ENCODE measurements around the gene CPNE6.
"Not testable (repeated sequence)": the region's sequence is repeated elsewhere in the genome, so short reads cannot be mapped to it uniquely, and the experiment has no call there.

Gene CPNE6

DNA sequence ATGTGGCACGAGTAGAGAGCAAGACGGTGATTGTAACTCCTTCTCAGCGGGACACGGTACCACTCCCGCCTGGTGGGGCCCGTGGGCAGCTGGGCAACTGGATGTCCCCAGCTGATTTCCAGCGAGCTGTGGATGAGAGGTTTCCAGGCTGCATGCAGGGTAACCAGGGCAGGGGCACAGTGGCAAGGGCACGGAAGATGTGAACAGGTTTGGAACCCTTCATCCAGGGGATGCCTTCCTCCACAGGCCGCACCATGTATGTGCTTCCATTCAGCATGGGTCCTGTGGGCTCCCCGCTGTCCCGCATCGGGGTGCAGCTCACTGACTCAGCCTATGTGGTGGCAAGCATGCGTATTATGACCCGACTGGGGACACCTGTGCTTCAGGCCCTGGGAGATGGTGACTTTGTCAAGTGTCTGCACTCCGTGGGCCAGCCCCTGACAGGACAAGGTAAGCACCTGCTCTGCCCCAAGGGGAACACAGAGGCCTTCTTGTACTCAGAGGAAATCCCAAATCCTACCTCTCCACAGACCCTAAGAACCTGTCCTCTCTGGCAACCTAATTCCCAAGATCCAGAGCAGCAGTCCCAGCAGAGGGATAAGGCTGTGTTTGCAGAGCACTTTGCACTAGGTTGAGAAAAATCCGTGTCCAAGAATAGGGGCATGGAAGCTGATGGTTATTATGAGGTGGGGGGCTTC lies 27.0 kb downstream of the CPNE6 start:
- Mint-ChIP-seq H3K27me3 (no peaks in the 10 kb centered on the region), H3K27ac (no peak overlapping the region), H3K4me1 (peaks cover 25% of the 10 kb centered on the region), H3K9me3 (no peaks in the 10 kb centered on the region), H3K4me3 (no peak overlapping the region), H3K36me3 (peaks cover 22% of the 10 kb centered on the region)
- no peak for ATAC-seq

DNA sequence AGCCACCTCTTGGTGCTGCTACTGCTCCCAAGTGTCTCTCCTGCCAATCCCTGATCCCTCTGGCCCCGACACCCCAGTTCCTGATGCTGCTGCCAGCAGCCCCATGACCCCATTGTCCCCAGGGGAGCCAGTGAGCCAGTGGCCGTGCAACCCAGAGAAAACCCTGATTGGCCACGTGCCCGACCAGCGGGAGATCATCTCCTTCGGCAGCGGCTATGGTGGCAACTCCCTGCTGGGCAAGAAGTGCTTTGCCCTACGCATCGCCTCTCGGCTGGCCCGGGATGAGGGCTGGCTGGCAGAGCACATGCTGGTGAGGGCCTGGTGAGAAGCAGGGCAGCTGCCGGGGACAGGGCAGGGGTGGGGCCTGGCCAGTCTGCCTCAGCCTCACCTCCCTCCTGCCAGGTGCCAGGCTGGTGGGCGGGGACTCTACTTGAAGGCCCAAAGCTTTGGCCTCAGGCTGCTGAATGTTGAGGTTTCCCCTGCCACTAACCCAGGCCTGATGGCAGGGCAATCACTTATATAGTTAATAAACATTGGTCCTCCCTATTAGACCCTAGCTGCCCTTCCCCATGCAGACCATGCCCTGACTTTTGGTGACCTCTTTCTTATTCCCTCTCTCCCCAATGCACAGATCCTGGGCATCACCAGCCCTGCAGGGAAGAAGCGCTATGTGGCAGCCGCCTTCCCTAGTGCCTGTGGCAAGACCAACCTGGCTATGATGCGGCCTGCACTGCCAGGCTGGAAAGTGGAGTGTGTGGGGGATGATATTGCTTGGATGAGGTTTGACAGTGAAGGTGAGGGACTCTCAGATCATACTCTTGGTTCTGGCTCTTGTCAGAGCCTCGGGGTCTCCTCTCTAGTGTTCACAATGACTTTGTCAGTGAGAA lies 27.8 kb downstream of the CPNE6 start:
- no peaks in the 10 kb centered on the region for H3K9me3 Mint-ChIP-seq
- no peak for ATAC-seq
- no peaks in the 10 kb centered on the region for H3K27me3 Mint-ChIP-seq
- no peak overlapping the region for H3K27ac Mint-ChIP-seq
- H3K36me3 Mint-ChIP-seq, result peaks cover 30% of the 10 kb centered on the region
- H3K4me3 Mint-ChIP-seq, result no peak overlapping the region
- peaks cover 21% of the 10 kb centered on the region for H3K4me1 Mint-ChIP-seq

DNA sequence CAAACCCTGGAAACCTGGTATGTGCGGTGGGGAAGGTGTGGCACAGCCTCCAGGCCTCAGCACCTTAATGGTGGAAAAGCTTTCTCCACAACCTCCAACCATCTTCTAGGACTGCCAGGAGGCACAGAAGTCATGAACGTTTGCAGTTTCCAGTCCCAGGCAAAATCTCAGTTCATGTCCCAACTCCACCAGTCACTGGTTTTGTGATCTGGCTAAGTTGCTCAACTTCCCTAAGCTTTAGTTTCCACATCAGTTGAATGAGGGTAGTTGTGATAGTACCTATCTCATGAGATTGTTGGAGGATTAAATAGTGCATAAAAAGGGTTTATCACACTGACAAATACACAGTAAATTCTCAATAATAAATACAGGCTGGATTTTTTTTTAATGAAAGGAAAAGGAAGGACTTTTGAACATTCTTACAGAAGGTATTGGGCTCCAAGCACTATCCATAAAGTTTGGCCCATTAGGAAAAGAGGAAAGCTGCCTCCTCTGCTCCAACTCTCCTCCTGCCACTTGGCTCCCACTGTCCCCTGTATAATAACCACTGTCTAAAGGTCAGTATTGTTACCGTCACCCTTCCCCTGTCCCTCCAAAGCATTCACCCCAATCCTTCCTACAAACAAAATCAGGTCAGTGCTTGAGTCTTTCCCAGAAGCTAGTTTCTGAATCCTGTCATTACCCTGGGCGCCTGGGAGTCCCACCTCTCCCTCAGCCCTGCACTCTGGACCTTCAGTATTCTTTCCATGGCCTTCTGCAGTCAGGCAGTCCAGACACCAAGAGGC lies 29.0 kb downstream of the CPNE6 start:
- peaks cover 38% of the 10 kb centered on the region for H3K36me3 Mint-ChIP-seq
- H3K9me3 Mint-ChIP-seq, result no peaks in the 10 kb centered on the region
- H3K27me3 Mint-ChIP-seq, result no peaks in the 10 kb centered on the region
- H3K27ac Mint-ChIP-seq, result no peak overlapping the region
- H3K4me3 Mint-ChIP-seq, result no peak overlapping the region
- peaks cover 14% of the 10 kb centered on the region for H3K4me1 Mint-ChIP-seq
- ATAC-seq, result no peak

DNA sequence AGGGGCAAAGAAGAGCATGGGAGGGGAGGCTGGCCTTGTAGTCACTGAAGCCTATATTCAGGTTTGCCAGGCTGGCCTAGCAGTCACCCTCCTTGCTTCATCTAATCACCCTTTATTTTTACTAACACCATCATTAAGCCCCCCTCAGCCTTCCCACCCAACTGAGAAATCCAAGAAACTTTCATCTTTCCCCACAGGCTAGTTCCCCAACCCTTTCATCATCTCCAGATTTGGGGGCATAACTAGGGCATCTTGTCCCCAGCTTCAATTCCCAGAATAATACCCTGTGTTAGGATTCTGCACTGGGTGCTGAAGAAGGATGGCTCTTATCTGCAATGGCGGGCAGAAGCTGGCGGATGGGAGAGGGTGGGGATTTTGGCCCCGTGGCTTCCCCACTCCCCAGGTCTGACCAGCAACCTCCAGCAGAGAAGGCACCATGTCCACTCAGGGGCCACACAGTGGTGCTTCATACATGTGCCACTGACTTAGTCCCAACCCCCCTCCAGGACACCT lies 29.7 kb downstream of the CPNE6 start:
- no peak overlapping the region for H3K4me3 Mint-ChIP-seq

DNA sequence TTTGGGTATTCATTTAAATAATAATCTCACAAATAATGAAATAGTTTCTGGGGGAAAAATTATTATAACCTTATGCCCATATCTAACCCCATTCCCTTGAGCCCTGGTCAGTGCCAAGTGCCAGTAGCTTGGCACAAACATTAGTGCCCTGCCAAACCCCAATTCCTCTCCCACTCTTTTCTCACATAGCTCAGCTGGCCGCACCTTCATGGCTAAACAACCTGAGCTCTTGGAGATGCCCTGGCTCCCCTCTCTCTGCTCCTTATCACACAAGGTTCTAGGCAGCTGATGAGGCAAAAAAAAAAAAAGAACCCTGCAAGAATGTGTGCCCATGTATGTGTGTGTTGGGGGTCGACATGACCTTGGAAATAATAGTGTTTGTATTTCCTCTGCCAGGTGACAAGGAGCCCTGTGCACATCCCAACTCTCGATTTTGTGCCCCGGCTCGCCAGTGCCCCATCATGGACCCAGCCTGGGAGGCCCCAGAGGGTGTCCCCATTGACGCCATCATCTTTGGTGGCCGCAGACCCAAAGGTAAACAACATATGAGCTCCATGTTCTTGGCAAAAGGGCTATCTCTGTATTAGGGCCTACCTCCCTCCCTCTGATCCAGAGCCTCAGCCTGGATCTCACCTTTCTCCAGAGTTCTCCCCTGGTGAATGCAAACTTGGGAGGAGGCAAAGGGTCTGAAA lies 31.1 kb downstream of the CPNE6 start:
- Mint-ChIP-seq H3K27ac (no peak overlapping the region), H3K4me3 (no peak overlapping the region), H3K9me3 (no peaks in the 10 kb centered on the region), H3K36me3 (peaks cover 37% of the 10 kb centered on the region), H3K4me1 (peaks cover 6% of the 10 kb centered on the region), H3K27me3 (no peaks in the 10 kb centered on the region)
- no peak for ATAC-seq

More for the DNA sequence above, 29.7 kb downstream of the CPNE6 start:
- no peak overlapping the region for H3K27ac Mint-ChIP-seq
- no peaks in the 10 kb centered on the region for H3K27me3 Mint-ChIP-seq
- peaks cover 37% of the 10 kb centered on the region for H3K36me3 Mint-ChIP-seq
- no peak for ATAC-seq
- peaks cover 11% of the 10 kb centered on the region for H3K4me1 Mint-ChIP-seq
- no peaks in the 10 kb centered on the region for H3K9me3 Mint-ChIP-seq

DNA sequence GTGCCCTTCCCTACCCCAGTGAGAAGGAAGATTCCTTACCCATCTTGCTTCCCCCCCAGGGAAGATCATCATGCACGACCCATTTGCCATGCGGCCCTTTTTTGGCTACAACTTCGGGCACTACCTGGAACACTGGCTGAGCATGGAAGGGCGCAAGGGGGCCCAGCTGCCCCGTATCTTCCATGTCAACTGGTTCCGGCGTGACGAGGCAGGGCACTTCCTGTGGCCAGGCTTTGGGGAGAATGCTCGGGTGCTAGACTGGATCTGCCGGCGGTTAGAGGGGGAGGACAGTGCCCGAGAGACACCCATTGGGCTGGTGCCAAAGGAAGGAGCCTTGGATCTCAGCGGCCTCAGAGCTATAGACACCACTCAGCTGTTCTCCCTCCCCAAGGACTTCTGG lies 32.1 kb downstream of the CPNE6 start:
- ATAC-seq, result no peak
- no peak overlapping the region for H3K27ac Mint-ChIP-seq
- H3K27me3 Mint-ChIP-seq, result no peaks in the 10 kb centered on the region
- H3K9me3 Mint-ChIP-seq, result no peaks in the 10 kb centered on the region
- peaks cover 7% of the 10 kb centered on the region for H3K4me1 Mint-ChIP-seq
- H3K36me3 Mint-ChIP-seq, result peaks cover 37% of the 10 kb centered on the region
- no peak overlapping the region for H3K4me3 Mint-ChIP-seq

DNA sequence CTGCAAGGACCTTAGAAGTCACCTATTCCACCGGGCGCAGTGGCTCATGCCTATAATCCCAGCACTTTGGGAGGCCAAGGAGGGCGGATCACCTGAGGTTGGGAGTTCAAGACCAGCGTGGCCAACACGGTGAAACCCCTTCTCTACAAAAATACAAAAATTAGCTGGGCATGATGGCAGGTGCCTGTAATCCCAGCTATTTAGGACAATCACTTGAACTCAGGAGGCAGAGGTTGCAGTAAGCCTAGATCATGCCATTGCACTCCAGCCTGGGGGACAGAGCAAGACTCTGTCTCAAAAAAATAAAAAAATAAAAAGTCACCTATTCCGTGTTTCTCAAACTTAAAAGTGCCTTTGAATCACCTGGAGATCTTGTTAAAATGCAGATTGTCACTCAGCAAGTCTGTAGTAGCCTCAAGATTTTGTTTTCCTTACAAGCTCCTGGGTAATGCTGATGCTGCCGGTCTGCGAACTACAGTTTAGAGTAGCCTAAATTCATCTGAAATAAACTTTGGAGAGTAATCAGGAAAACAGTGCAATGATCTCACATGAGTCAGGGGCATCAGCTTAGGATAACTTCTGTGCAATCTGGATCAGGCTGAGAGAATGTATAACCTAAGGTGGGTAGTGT lies 34.4 kb downstream of the CPNE6 start:
- ATAC-seq, H3K9me3 Mint-ChIP-seq, H3K4me3 Mint-ChIP-seq, H3K27me3 Mint-ChIP-seq: not testable (repeated sequence)
- Mint-ChIP-seq H3K27ac (peak overlapping the region; percentile 53), H3K36me3 (peaks cover 29% of the 10 kb centered on the region), H3K4me1 (peaks cover 14% of the 10 kb centered on the region)

DNA sequence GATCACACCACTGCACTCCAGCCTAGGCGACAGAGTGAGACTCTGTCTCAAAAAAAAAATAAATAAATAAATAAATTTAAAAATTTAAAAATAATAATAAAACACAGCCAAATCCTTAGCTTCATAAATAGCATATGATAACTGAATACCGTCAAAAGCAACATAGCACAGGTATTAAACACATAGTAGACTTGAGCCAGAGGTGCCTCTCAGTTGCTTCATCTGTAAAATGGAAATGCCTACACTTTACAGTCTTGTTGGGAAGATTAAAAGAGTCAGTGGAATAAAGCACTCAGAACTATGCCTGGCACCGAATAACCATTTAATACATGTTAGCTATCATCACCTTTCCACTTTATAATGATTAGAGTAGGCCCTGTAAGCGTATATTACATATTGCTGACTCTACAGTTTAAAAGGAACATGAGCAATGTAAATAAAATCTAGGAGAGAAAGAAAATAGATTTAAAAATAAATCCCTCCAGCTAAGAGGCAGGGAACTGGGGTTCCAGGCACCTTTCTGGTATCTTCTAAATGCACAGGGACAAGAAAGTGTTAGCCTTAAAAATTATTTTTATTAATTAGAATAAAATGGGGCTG lies 35.4 kb downstream of the CPNE6 start:
- H3K4me1 Mint-ChIP-seq, result peaks cover 14% of the 10 kb centered on the region
- H3K27ac Mint-ChIP-seq, result peak overlapping the region; percentile 53
- H3K9me3 Mint-ChIP-seq, result no peaks in the 10 kb centered on the region
- peaks cover 29% of the 10 kb centered on the region for H3K36me3 Mint-ChIP-seq
- H3K4me3 Mint-ChIP-seq, result no peak overlapping the region
- H3K27me3 Mint-ChIP-seq, result no peaks in the 10 kb centered on the region
- ATAC-seq, result no peak

DNA sequence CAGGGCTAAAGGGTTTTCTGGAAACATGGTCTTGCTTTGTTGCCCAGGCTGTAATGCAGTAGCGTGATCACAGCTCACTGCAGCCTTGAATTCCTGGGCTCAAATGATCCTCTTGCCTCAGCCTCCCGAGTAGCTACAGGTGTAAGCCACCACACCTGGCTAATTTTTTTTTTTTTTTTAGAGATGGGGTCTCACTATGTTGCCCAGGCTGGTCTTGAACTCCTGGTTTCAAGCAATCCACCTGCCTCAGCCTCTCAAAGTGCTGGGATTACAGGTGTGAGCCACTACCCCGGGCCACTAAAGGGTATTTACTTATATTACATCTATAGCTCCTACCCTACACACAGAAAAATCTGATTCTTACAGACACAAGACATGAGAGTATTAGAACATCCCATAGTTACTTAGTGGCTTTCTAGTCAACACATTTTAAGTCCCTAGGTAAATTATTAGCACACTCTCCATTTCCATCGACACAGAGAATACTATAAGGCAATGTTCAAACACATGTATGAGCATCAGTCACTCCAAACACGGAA lies 37.0 kb downstream of the CPNE6 start:
- Mint-ChIP-seq H3K27me3 (no peaks in the 10 kb centered on the region), H3K27ac (peak overlapping the region; percentile 84), H3K4me1 (peaks cover 14% of the 10 kb centered on the region), H3K4me3 (no peak overlapping the region), H3K36me3 (peaks cover 18% of the 10 kb centered on the region), H3K9me3 (no peaks in the 10 kb centered on the region)
- ATAC-seq, result no peak

DNA sequence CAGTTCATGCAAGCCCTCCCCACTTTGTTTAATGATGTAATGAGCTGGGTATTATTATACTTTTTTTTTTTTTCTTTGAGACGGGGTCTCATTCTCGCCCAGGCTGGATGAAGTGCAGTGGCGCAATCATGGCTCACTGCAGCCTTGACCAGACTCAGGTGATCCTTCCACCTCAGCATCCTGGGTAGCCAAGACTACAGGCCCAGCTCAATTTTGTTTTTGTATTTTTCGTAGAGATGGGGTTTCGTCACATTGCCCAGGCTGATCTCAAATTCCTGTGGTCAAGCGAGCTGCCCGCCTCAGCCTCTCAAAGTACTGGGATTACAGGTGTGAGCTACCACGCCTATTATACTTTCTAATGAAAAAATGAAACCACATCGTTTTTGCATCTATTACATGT lies 38.7 kb downstream of the CPNE6 start:
- H3K36me3 Mint-ChIP-seq, result peaks cover 2% of the 10 kb centered on the region
- no peak overlapping the region for H3K4me3 Mint-ChIP-seq
- H3K27ac Mint-ChIP-seq, result no peak overlapping the region

DNA sequence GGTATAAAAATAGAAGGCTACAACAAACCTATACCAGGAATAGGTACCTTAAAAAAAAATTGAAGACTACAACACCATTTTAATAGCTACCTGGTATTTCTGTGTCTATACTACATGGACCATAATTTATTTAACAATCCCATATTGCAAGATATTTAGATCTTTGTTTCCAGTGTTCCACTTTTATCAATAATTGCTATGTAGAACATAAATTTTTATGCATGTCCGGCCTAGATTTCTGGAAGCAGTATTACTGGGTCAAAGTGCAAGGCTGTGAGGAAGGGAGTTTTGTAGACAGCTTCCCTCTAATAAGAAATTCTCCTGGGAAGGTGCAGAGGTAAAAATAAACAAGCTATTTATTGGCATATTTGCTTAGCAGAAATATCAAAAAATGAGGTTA lies 39.2 kb downstream of the CPNE6 start:
- H3K9me3 Mint-ChIP-seq, result no peaks in the 10 kb centered on the region
- peaks cover 4% of the 10 kb centered on the region for H3K36me3 Mint-ChIP-seq
- no peak overlapping the region for H3K27ac Mint-ChIP-seq
- no peak for ATAC-seq
- no peak overlapping the region for H3K4me3 Mint-ChIP-seq
- H3K4me1 Mint-ChIP-seq, result peaks cover 19% of the 10 kb centered on the region
- H3K27me3 Mint-ChIP-seq, result no peaks in the 10 kb centered on the region

More for the DNA sequence above, 38.7 kb downstream of the CPNE6 start:
- Mint-ChIP-seq H3K4me1 (peaks cover 14% of the 10 kb centered on the region), H3K9me3 (no peaks in the 10 kb centered on the region), H3K27me3 (no peaks in the 10 kb centered on the region)
- ATAC-seq, result no peak

DNA sequence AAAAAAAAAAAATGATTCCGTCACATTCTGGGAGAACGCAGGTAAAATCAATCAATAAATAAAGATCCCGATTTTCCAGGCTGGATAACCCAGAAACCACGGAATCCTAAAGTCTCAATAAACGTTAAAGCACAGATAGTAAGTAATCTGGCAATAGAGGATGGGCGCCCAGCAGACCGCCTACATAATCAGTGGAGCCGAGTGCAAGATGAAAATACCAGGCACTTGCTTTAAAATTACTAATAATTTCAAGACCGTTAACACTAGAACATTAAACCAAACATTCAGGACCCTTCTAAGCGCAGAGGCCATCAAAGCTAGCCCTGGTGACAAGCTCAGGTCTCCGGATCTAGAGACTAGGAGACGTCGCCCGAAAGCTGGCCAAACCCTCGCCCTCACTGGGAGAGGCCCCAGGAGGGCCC lies 42.0 kb downstream of the CPNE6 start:
- ATAC-seq, result no peak
- Mint-ChIP-seq H3K36me3 (peaks cover 27% of the 10 kb centered on the region), H3K27me3 (no peaks in the 10 kb centered on the region), H3K9me3 (no peaks in the 10 kb centered on the region), H3K4me3 (peak overlapping the region; percentile 98), H3K27ac (peak overlapping the region; percentile 99), H3K4me1 (peaks cover 37% of the 10 kb centered on the region)

DNA sequence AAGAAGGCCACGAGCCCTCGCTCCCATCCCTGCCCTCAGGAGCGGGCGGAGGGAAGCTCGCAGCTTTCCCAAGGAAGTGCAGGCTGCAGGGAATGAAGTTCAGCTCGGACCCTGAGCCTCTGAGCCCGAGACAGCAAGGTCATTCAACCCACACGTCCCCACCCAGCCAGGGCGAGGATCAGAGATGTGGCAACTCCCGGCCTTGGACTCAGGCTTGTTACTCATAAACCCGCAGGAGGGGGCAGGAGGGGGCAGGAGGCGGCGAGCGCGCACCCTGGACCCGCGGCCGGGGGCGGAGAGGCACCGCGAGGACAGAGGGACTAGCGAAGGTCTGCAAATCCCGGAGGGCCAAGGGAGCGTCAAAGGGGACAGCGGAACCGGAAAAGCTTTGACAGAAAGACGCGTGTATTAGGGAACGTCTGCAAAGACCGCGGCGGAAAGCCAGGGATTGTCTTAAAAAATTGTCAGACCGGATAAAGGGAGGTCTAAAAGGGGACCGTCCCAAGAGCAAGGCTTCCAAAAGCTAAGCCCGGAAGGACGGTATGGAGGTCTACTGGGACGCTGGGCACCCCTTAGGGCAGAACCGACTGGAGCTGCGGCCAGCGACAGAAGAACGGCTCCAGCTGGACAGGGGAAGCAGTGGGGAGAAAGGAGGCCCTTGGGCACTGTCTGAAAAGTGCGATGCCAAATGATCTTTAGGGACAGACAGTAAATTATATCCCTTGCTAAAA lies 42.6 kb downstream of the CPNE6 start:
- Mint-ChIP-seq H3K36me3 (peaks cover 33% of the 10 kb centered on the region), H3K4me3 (peak overlapping the region; percentile 98), H3K4me1 (peaks cover 36% of the 10 kb centered on the region), H3K27ac (peak overlapping the region; percentile 99), H3K27me3 (no peaks in the 10 kb centered on the region), H3K9me3 (no peaks in the 10 kb centered on the region)
- ATAC-seq, result peak; percentile 57

All from stimulated activated memory B cell treated with anti-CD40 and anti-IgM and Interleukin-4, amounts not matched to agents 10 μg/mL and 1 μg/mL and 100 μg/mL, for 72 hours (primary cell).